Measurements from ENCODE around the gene CSGALNACT2. TPM values are rescaled to one million over a fixed set of nuclear protein-coding genes. Genes with fewer than 3 reads are reported as not detected.

The CSGALNACT2 gene
- total RNA-seq, 1 experiment from 2014 or later, result 6.7 TPM

DNA sequence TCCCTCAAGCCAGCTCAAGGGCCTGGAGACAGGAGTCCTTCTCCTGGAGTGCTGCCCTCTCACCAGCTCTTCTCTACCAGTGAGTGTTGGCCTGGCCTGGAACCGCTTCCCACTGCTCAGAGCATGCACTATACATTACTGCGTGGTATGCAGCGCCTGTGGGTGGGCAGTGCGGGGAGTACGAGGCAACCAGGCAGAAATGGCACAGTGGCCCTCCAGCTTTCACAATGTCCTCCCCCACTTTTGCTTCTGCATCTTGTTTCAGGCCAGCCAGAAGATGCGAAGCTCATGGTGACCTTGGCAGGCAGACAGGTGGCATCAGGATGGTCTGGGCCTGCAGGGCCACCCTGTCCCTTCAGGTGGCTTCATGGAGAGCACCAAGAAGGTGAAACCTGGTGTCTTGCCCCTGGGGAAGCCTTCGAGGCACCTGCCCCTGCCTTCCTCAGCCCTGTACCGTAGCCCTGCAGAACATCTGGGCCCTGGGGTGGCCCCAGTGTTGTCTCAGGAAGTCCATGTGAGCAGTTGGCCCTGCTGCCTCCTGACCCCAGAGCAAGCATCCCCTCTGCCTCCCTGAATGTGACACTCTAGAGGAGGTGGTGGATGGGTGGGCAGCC is 92.8 kb downstream of the CSGALNACT2 start:
- peaks cover 37% of the 10 kb centered on the region for H3K27me3 ChIP-seq (replicated peaks)
- H3K36me3 ChIP-seq, result no peaks in the 10 kb centered on the region
- no peak overlapping the region for H3K27ac ChIP-seq
- no peak overlapping the region for H3K4me3 ChIP-seq
- no peaks in the 10 kb centered on the region for H3K4me1 ChIP-seq (replicated peaks)
- no peaks in the 10 kb centered on the region for H3K9me3 ChIP-seq (replicated peaks)
- DNase-seq (ENCODE audit: low read depth in 1 of 2, low spot score in 2 of 2), result peak in 1 of 2 experiments; percentile 28

DNA sequence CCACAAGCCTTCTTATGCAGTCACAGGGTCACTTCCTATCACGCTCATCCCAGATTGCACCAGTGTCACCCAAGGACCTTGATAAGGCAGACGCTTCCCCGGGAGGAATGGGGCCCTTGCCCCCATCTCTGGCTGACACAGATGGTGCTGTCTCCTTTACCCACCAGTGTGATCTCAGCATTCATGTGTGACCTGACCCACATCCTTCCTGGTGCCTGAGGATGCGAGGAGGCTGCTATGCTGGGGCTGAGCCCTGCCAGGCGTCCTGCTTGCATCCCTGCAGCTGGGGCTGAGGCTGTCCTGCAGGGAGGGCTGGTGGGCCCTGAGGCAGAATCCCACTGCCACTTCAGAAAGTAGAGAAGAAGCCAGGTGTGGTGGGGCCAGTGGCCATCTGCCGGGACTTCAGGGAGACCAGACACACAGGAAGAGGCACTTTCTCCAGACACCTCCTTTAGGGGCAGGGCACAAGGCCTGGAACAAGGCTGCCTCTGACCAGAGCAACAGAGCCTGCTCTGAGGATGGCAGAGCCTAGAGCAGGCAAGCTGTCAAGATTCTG is 93.4 kb downstream of the CSGALNACT2 start:
- peaks cover 37% of the 10 kb centered on the region for H3K27me3 ChIP-seq (replicated peaks)
- H3K9me3 ChIP-seq (replicated peaks), result no peaks in the 10 kb centered on the region
- no peak overlapping the region for H3K4me3 ChIP-seq
- peak in 1 of 2 experiments; percentile 31 for DNase-seq (ENCODE audit: low read depth in 1 of 2, low spot score in 2 of 2)
- H3K27ac ChIP-seq, result no peak overlapping the region
- no peaks in the 10 kb centered on the region for H3K36me3 ChIP-seq
- no peaks in the 10 kb centered on the region for H3K4me1 ChIP-seq (replicated peaks)

DNA sequence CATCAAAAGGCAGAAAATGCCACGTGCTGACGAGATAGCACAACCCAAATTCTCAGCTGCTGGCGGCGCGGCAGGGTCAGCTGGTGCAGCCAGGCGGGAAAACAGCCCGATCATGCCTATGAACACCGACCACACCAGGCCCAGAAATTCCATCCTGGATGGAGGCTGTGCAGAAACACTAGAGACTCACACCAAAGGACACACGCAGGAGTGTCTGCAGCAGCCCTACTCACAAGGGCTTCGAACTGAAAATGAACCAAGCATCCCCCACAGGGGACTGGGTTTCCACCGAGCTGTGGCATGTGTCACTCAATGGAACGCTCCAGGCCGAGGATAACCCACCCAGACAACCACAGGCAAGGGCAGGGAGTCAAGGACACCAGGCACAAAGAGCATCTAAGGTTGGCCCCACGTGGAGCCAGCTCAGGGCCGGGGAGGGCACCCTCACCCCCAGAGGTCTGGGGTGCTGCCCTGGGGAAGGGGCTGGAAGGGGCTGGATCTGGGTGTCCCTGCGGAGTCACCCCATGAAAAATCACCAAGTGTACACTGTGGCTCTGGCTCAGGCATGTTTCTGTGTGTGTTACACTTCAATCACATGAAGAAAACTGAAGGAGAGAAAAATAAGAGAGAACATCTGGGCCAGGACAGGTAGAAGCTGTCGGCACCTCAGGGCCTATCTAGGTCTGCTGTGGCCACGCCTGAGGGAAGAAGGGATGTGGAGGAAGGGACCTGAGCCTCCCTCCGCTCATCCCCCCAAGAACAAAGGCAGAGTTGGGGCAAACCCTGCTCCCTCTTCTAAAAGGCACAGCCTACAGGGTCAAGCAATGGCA is 95.6 kb downstream of the CSGALNACT2 start:
- H3K27ac ChIP-seq, result no peak overlapping the region
- no peaks in the 10 kb centered on the region for H3K36me3 ChIP-seq
- peak in 1 of 2 experiments; percentile 34 for DNase-seq (ENCODE audit: low read depth in 1 of 2, low spot score in 2 of 2)
- H3K4me3 ChIP-seq, result no peak overlapping the region
- H3K27me3 ChIP-seq (replicated peaks), result peaks cover 28% of the 10 kb centered on the region
- no peaks in the 10 kb centered on the region for H3K4me1 ChIP-seq (replicated peaks)
- H3K9me3 ChIP-seq (replicated peaks), result no peaks in the 10 kb centered on the region

- H3K36me3 ChIP-seq, result no peaks in the 10 kb centered on the region
- H3K9me3 ChIP-seq (replicated peaks), result no peaks in the 10 kb centered on the region
- no peak overlapping the region for H3K27ac ChIP-seq
- no peak overlapping the region for H3K4me3 ChIP-seq
- peak in 1 of 2 experiments; percentile 30 for DNase-seq (ENCODE audit: low read depth in 1 of 2, low spot score in 2 of 2)
- no peaks in the 10 kb centered on the region for H3K4me1 ChIP-seq (replicated peaks)
- H3K27me3 ChIP-seq (replicated peaks), result peaks cover 20% of the 10 kb centered on the region
Observed at GRCh38 chr10:43234471-43235041, 96.3 kb downstream of the CSGALNACT2 start.

Other genes starting within 250 kb of the CSGALNACT2 start
- gene RET, start 61.4 kb upstream of the CSGALNACT2 start, total RNA-seq (2014; rRNA removed; shearing (Covaris generic)), result not detected in 2 replicates
- gene RASGEF1A, start 128.6 kb downstream of the CSGALNACT2 start, total RNA-seq (2014; rRNA removed; shearing (Covaris generic)), result not detected in 2 replicates
- not detected in 2 replicates for gene FXYD4, start 233.2 kb downstream of the CSGALNACT2 start, total RNA-seq (2014; rRNA removed; shearing (Covaris generic))